KBM-7 (cell line): Measurements from ENCODE around the gene MRPL17.
"Not testable (repeated sequence)": the region's sequence is repeated elsewhere in the genome, so short reads cannot be mapped to it uniquely, and the experiment has no call there.

Experiments
- DNase-seq: peaks from one replicate; pipeline ENCODE4 v3.0.0-alpha.2; 2015
- in situ Hi-C: fragments of 300-500 bp; cut with MboI; formaldehyde crosslinking; loops from 2 replicates; pipeline ENCODE4 v1.14.3; 2020; ENCODE audit warnings: low sequenced_read_pairs, low pct_unique_long_range_greater_than_20kb, mixed read lengths

MRPL17 gene

GRCh38 chr11:6687876-6688275 lies 4.7 kb upstream of the MRPL17 start:
- DNase-seq: no peak
- in situ Hi-C loops: no loop called here

GRCh38 chr11:6686006-6686405 lies 2.9 kb upstream of the MRPL17 start:
- no peak for DNase-seq
- in situ Hi-C loops: no loop called here

GRCh38 chr11:6684068-6684467 lies 928 bp upstream of the MRPL17 start:
- DNase-seq, in situ Hi-C loops: not testable (repeated sequence)

DNA sequence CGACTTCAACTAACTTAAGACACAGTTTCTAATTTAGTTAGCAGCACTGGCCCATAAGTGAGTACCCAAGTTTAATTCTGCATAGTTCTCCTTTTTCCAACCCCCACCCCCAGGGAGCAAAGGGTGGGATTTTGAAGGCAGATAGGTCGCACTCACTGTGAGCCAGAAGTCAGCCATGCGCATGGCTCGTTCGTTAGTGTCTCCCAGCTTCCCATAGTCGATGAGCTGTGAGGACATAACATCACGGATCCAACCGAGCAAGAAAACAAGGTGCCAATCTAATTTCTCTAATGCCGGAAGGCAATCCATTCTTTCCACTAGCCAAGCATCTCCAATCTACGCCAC lies 577 bp downstream of the MRPL17 start:
- in situ Hi-C loops: no loop called here
- no peak for DNase-seq

DNA sequence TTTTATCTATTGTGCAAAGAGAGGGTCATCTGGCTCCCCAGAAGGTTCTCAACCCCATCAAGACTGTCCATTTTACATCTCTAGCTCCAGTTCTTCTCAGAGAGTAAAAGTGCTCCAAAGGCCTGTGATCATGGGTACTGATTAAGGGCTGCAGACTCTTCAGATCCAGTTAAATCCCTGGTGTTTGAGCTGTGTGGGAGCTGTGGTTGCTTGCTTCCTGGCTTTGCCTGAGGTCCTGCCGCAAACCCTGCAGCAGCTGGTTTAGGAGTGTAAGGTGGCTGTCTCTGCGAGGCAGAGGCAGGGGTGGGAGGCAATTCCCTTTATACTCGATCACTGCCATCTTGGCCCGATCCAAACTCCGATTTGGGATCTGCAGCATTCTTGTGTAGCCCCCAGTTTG lies 1.2 kb downstream of the MRPL17 start:
- in situ Hi-C loops: no loop called here

DNA sequence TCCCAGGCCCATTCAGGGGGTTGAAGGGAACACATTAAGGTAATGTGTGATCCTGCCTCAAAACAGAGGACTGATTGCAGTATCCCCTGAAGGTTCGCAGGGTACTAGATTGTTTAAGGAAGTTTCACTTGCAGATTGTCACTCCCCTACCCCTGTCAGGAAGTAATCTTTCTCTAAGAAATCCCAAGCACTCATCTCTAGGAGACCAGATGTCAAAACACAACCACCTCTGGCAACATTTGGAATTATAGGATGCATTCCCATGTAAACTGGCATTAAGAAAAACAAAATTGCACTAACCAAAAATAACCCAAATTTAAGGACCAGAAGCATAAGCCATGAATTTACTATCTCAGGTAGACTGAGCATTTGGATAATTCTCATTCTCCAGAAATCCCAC lies 1.6 kb downstream of the MRPL17 start:
- peak; percentile 40 for DNase-seq
- in situ Hi-C loops: no loop called here

More for the DNA sequence above, 1.2 kb downstream of the MRPL17 start:
- DNase-seq: peak; percentile 43

DNA sequence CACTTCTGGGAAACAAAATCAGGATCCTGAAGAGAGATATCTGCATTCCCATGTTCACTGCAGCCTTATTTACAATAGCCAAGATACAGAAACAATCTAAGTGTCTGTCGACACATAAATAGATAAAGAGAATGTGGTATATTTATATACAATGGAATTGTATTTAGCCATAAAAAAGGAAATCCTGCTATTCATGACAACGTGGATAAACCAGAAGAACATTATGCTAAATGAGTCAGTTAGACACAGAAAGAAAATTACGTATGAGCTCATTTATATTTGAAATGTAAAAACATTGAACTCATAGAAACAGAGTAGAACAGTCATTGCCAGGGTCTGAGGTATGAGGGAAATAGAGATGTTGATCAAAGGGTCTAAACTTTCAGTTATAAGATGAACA lies 6.1 kb downstream of the MRPL17 start:
- no peak for DNase-seq
- in situ Hi-C loops: no loop called here

DNA sequence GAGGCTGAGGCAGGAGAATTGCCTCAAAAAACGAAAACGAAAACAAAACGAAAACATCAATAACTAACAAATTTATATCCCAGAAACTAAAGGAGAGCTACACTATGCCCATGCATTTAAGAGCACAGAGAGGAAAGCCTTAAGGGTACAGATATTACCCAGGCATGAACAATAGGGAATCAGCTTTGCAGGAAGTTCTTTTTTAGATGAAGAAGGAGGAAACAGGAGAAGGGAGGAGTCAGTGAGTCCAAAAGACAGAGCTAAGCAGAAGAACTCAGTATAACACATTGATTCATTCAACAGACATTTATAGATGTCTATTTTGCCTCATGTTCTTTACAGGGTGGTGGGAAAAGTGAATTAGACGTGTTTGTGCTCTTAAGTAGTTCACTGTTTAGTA lies 8.3 kb downstream of the MRPL17 start:
- in situ Hi-C loops: no loop called here
- peak; percentile 28 for DNase-seq

GRCh38 chr11:6674219-6674597 lies 8.9 kb downstream of the MRPL17 start:
- in situ Hi-C loops: no loop called here

GRCh38 chr11:6673523-6674218 lies 9.5 kb downstream of the MRPL17 start:
- in situ Hi-C loops: no loop called here
- no peak for DNase-seq

More at GRCh38 chr11:6674219-6674597, 8.9 kb downstream of the MRPL17 start:
- no peak for DNase-seq

GRCh38 chr11:6671991-6672390 lies 11.1 kb downstream of the MRPL17 start:
- in situ Hi-C loops: no loop called here
- peak; percentile 45 for DNase-seq

DNA sequence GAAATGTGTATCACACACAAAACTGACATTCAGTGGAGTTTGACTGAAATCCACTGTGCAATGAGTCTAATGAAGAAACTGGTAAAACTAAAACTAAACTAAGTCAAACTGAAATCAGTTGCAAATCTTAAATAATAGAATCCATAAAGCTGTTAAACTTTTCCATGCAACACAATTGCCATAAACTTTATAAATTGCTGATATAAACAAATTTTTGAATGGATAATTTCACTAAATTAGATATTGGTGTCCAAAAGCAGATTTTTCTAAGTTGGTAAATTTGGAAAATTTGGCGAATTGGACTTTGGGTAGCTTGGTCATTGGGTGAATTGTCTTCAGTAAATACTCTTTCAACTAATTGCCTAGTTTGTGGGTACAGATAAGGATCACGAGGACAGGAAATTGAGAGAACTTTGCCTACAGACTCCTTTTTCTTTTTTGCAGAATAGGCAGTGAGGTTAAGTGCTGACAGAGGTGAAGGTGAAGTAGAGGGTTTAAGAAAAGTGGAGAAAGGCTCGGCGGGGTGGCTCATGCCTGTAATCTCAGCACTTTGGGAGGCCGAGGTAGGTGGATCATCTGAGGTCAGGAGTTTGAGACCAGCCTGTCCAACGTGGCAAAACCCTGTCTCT lies 12.8 kb downstream of the MRPL17 start:
- no peak for DNase-seq
- in situ Hi-C loops: no loop called here

DNA sequence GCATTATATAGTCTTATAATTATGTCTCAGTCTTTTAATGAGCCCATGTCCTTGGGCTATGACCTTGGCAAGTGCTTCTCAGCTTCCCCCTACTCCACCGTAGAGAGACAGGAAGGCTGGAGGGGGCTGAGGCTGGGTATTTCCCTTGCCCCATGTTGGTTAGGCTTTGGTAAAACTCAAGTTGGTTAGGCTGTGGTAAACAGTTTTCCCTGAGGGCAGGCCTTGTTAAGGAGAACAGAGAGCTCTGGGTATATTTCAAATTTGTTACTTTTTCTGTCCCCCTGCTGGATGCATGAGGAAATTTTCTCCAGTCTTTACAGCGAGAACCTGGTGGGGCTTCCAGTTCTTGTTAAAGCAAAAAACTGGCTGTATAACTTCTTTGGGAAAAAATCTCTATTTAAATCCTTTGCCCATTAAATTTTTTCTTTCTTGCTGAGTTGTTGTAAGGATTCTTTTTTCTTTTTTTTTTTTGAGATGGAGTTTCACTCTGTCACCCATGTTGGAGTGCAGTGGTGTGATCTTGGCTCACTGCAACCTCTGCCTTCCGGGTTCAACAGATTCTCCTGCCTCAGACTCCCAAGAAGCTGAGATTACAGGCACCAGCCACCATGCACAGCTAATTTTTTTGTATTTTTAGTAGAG lies 15.3 kb downstream of the MRPL17 start:
- in situ Hi-C loops: no loop called here

GRCh38 chr11:6666302-6667183 lies 16.6 kb downstream of the MRPL17 start:
- in situ Hi-C loops: no loop called here
- no peak for DNase-seq

More for the DNA sequence above, 15.3 kb downstream of the MRPL17 start:
- peak; percentile 66 for DNase-seq

DNA sequence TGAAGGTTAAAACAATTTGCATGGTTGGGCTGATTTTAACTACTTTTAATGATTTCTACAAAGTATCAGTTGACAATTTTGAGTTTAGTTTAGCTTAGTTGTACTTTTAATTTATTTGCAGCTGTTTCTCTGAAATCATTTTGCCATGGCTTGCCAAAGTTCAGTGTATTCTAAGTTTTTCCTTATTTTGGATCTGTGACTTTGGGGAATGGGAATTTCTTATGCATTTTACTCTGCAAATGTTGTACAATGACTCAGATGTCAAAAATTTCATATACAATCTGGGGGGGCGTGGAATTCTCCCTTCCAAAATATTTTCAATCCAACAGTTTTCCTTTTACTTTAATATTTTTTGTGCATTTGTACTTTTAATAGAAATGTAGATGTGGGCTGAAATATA lies 18.6 kb downstream of the MRPL17 start:
- DNase-seq: no peak
- in situ Hi-C loops: no loop called here

DNA sequence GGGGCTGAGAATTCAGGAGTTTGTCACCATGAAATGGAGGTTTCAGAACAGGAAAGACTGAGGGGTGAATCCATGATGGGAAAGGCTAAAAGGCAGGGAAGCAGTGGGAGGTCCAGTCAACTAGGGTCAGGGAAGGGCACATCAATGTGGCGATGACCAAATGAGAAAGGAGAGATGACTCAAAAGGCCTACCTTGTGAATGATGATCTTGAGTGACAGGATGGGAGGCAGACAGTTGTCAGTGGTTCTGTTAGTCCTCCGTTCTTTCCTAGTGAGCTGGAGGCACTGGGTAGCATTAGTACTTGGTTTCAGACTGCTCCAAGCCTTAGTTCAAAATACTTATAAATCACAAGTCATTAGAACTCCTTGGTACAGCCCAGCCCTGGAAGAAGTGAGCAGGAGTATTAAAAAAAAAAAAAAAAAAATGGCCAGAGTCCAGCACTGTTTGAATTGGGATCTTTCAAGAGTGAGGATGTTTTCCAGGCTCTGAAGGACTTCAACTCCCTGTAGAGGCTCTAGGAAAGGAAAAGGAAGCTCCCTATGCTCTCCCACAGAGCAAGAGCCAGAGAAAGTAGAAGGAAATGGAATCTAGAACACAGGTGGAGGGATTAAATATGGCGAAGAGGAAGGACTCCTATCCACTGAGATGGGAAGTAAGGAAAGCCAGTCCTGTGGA lies 19.2 kb downstream of the MRPL17 start:
- DNase-seq: no peak
- in situ Hi-C loops: no loop called here

DNA sequence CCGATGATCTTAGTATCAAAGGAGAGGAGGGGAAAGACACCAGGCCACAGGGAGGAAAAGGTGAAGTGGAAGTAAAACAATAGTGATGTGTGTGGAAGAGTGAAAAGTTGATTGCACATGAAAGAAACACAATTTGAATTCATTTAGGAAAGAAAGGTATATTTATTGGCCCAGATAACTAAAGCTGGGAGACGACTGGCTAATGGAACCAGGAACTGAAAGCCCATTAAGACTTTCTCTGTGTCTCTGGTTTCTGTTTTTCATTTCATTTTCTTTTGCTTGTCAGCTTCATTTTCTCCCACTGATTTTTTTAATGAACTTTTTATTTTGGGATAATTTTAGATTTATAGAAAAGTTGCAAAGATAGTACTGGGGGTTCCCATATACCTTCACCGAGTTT lies 22.4 kb downstream of the MRPL17 start:
- in situ Hi-C loops: no loop called here
- no peak for DNase-seq

GRCh38 chr11:6658647-6659046 lies 24.5 kb downstream of the MRPL17 start:
- no peak for DNase-seq
- in situ Hi-C loops: no loop called here

DNA sequence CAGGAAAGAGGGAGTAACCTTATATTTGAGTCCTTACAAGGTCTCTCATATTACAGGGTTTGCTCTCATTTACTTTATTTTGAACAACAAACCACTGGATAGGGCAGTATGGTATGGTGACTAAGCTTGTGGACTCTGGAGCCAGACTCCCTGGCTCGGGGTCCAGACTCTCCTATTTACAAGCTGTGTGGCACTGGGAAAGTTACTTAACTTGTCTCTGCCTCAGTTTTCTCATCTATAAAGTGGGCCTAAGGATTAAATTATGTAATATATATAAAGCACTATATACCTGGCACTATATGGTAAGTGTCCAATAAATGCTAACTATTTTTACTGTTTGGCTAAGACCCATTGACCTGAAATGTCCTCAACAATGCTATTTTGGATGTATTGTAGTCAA lies 25.8 kb downstream of the MRPL17 start:
- in situ Hi-C loops: no loop called here
- no peak for DNase-seq
